NCI-H2107 treated with DMSO at 0.1 percent for 48 hours (cell line): ENCODE results near the gene ATG3.
A peak's percentile ranks its signal among the peaks of the same experiment; 100 is the strongest.

Experiments
- DNase-seq: peaks from one replicate; lab custom pipeline; 2025; ENCODE audit not compliant: unreplicated experiment; lab: John Stamatoyannopoulos, UW

The ATG3 gene

GRCh38 chr3:112561734-112562529 is at the start of gene ATG3, which contains the start of gene SLC35A5:
Gene ATG3 (minus strand): TSS chr3:112561962. CDS start chr3:112561528, 434 bp downstream.
Gene SLC35A5 (plus strand): TSS chr3:112562045. CDS start chr3:112563404, 1,359 bp downstream.
- DNase-seq: peak; percentile 99

DNA sequence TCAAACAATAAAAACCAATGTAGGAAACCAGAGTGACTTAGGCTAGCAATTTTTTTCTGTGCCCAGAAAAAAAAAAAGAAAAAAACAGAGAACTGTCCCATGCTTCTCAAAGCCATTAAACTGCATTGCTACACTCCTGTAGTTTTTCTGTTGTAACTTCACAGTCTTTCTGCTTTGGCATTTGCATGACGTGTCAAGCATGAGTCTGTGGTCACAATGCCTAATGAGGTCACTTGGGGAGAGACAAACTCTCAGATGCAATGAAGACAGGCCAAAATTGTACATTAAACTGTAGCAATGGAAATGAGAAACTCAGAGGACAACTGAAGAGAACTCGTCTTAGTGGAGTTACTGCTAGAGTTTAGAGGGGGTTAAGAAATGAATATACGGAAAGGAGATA is 48.4 kb upstream of the ATG3 start:
- DNase-seq: no peak

- no peak for DNase-seq
Measured at GRCh38 chr3:112607863-112608262, 46.1 kb upstream of the ATG3 start.

DNA sequence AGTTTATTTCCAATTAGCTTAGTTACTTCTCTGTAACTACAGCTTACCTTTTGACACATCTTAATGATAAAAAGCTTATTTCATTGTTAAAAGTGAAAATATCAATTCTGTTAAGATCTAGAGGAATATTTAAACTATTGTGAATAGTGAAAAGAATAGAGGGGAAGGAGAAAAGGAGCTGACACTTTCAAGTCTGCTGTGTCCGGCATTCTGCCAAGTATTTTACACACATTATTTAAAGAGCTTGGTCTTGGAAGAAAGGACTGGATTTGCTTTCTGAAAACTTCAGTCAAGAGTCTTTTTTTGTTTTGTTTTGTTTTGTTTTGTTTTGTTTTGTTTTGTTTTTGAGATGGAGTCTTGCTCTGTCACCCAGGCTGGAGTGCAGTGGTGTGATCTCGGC is 44.3 kb upstream of the ATG3 start:
- no peak for DNase-seq

- no peak for DNase-seq
Measured at GRCh38 chr3:112605285-112605684, 43.5 kb upstream of the ATG3 start.

GRCh38 chr3:112604536-112604935 is 42.8 kb upstream of the ATG3 start:
- DNase-seq: no peak

GRCh38 chr3:112602217-112602838 is 40.6 kb upstream of the ATG3 start:
- no peak for DNase-seq

DNA sequence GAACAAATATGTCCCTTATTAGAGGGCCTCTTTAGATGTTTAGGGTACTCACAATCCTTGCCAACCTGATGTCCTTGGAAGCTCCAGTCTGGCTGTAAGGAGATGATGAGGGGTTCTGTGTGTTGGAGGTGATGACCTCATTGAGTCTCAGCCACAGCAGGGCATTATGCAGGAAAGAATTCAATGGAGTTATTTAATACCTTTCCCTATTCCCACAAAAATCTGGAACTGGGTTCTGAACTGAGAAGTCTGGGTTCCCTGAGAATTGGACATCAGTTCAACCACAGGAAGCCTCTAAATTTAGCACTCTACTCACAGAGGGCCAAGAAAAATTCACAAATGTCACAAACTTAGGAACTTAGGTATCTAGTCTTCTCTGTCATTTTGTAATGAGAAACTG is 37.0 kb upstream of the ATG3 start:
- no peak for DNase-seq

DNA sequence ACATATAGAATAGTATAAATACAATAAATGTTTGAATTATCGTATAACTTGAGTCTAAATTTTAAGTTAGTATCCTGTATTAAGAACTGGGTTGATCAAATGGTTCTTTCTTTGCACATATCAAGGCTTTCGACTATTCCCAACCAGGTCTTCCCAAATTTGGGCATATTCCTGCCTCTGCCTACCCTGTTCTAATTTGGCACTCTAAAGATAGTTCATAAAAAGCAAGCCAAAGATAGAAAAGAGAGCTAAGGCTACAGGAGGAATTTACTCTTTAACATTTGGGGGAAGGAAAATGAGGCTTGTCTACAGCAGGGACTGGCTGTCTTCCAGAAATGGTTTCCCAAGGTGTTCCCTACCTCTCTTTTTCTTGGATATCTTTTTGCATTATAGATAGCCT is 36.2 kb upstream of the ATG3 start:
- no peak for DNase-seq

DNA sequence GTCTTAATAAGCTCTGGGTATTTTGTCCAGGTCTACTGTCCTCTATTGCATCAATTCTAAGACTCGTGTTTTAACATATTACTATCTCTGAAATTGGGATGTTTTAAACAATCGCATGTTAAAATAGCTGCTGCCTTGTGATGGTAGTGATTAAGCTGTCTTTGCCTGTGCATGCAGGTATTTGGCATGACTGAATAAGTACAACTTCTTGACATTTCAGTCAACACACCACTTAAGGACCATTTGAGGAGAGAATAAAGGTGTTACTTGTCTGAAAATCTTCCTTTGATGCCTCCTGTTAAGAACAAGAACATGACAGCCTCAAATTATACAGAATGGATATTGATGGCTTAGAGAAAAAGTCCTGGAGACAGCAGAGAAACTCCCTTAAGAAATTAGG is 33.1 kb upstream of the ATG3 start:
- no peak for DNase-seq

DNA sequence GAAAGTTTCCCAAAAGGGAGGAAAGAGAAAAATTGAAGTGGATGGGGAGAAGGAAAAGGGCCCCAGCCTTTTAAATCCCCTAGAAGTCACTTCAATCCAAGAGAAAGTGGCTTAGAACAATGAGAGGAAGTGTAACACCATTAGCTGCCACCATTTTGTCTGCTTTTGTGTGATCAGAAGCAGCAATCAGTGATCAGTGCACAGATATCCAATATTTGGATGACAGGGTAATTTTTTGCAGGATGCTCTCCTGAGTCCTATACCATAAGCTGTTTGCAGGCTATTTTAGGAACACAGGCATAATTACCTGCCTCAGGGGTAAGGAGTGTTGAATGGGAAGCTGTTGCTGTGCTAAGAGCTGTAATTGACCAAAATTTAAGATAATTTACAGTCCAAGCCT is 31.5 kb upstream of the ATG3 start:
- no peak for DNase-seq

GRCh38 chr3:112587336-112587735 is 25.6 kb upstream of the ATG3 start:
- peak; percentile 18 for DNase-seq

DNA sequence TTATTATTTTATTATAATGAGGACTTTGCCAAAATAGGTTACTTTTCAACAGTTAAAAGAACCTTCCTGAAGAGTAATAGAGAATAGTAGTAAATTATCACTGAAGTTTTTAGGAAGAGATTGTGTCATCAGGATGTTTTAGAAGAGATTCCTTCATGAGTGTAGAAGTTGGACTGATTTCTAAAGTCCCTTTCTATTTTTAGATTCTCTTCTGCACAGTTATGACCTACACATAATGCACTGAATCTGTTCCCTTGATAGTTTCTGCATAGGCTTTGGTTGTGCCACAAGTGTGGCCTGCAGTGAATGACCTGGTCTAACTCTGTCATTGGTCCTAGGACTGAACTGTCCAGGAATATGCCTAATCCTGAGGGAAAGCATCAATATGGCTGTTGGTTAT is 24.0 kb upstream of the ATG3 start:
- no peak for DNase-seq

DNA sequence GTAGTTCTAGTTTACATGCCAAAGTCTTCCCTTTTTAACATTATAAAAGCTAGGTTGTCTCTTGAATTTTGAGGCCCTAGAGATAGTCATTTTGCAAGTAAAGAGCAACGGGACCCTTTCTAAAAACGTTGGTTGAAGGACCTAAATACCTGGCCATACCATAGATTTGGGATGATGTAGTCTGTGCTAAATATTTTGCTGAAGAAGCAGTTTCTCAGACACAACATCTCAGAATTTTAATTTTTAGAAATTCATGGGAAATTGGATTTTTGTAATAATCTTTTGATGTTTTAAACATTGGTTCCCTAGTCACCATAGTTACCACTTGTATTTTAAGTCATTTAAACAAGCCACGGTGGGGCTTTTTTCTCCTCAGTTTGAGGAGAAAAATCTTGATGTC is 21.3 kb upstream of the ATG3 start:
- DNase-seq: no peak

GRCh38 chr3:112582244-112582874 is 20.6 kb upstream of the ATG3 start:
- DNase-seq: peak; percentile 52

- DNase-seq: no peak
Measured at GRCh38 chr3:112579697-112580096, 17.9 kb upstream of the ATG3 start.

- DNase-seq: no peak
Measured at GRCh38 chr3:112579232-112579631, 17.5 kb upstream of the ATG3 start.

GRCh38 chr3:112572701-112573100 is 10.9 kb upstream of the ATG3 start:
- no peak for DNase-seq

DNA sequence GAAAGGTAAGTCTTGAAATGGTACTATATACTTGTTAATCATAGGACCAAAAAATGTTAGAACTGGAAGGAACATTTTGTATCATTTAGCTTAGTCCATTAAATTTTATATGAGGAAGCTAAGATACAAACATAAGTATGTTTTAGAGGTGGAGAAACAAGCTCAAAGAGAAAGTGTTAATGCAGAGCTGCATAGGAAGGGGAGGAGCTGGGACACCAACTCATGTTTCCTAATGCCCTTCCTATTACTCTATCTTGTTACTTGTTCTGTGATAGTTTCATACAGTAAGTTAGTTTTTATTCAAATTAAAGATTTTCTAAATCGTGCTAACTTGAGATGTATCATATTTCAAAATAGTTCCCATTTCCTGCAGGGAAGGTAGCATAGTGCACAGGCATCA is 7.5 kb upstream of the ATG3 start:
- no peak for DNase-seq

GRCh38 chr3:112568642-112569041 is 6.9 kb upstream of the ATG3 start:
- no peak for DNase-seq

DNA sequence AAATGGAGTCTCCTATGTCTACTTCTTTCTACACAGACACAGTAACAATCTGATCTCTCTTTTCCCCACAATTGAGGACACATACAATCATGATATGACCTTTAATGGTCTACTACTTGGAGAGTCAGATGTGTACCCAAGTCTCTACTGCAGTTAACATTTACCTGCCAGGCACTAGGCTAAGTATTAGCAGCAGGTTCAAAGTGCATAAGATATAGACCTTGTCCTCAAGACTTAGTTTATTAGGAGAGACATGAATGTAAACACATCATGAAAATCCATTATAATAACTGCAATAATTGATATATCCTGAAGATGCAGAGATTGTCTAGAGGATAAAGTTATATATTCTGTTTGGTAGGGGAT is 3.2 kb upstream of the ATG3 start:
- DNase-seq: no peak

- DNase-seq: peak; percentile 22
Measured at GRCh38 chr3:112564247-112564939, 2.6 kb upstream of the ATG3 start.
